Measurements from ENCODE around the gene PPP1R13L.

- no peak for TF ChIP-seq CTCF (IDR thresholded peaks at IDR 0.05; ENCODE audit: low read depth, low read length, poor library complexity, severe bottlenecking)
- no peak for TF ChIP-seq EZH2phosphoT487 (IDR thresholded peaks at IDR 0.05; ENCODE audit: borderline replicate concordance, low read length)
Measured at GRCh38 chr19:45419396-45419795, 14.5 kb upstream of the PPP1R13L start.
